Measurements from ENCODE around the gene RPS4Y1.
"Not testable (repeated sequence)": the region's sequence is repeated elsewhere in the genome, so short reads cannot be mapped to it uniquely, and the experiment has no call there.

The RPS4Y1 gene

DNA sequence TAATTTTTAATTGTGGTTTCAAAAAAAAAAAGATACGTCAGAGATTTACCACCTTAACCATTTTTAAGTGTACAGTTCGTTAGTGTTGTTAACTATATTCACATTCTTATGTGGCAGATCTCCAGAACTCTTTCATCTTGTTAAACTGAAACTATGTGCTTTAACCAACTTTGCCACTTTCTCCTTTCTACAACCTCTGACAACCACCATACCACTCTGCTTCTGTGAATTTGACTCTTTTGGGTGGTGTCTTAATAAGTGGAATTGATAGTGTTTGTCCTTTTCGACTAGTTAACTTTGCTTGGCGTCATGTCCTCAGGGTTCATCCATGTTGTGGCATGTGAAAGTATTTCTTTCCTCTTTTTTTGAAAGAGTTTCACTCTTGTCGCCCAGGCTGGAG, 15.7 kb downstream of the RPS4Y1 start:
- H3K4me3 ChIP-seq (ENCODE audit: low read depth, low read length), result no peak overlapping the region
- TF ChIP-seq, protein P1, sequence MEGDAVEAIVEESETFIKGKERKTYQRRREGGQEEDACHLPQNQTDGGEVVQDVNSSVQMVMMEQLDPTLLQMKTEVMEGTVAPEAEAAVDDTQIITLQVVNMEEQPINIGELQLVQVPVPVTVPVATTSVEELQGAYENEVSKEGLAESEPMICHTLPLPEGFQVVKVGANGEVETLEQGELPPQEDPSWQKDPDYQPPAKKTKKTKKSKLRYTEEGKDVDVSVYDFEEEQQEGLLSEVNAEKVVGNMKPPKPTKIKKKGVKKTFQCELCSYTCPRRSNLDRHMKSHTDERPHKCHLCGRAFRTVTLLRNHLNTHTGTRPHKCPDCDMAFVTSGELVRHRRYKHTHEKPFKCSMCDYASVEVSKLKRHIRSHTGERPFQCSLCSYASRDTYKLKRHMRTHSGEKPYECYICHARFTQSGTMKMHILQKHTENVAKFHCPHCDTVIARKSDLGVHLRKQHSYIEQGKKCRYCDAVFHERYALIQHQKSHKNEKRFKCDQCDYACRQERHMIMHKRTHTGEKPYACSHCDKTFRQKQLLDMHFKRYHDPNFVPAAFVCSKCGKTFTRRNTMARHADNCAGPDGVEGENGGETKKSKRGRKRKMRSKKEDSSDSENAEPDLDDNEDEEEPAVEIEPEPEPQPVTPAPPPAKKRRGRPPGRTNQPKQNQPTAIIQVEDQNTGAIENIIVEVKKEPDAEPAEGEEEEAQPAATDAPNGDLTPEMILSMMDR (IDR thresholded peaks at IDR 0.05; ENCODE audit: low read depth, low read length), result no peak

DNA sequence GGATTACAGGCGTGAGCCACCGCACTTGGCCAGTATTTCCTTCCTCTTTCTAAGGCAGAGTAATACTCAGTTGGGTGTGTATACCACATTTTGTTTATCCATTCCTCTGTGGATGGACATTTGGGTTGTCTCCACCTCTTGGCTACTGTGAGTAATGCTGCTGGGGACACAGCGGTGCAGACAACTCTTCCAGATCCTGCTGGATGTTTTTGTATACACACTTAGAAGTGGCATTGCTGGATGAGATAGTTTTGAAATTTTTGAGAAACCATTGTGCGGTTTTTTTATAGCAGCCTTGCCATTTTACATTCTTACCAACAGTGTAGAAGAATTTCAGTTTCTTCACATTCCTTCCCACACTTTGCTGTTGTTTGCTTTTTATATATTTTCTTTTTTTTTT, 16.3 kb downstream of the RPS4Y1 start:
- TF ChIP-seq, protein P1 (IDR thresholded peaks at IDR 0.05; ENCODE audit: low read depth, low read length), result no peak
- no peak overlapping the region for H3K4me3 ChIP-seq (ENCODE audit: low read depth, low read length)

DNA sequence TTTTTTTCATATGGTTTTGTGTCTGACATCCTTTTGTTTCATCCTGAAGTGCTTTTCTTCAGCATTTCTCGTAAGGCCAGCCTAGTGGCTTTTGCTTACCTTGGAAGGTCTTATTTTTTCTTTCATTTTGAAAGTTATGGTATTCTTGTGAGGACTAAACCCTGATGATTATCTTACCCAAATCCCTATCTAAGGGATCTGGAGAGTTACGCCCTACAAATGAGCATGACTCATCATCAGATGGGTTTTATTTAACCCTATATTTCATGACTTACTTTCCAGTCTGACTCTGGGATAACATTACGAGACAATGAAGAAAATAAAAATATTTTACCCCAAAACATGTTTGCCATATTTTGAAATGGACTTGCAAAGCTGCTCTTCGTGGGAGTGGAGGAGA, 18.4 kb downstream of the RPS4Y1 start:
- H3K4me3 ChIP-seq (ENCODE audit: low read depth, low read length), result no peak overlapping the region
- TF ChIP-seq, protein P1 (IDR thresholded peaks at IDR 0.05; ENCODE audit: low read depth, low read length), result no peak

DNA sequence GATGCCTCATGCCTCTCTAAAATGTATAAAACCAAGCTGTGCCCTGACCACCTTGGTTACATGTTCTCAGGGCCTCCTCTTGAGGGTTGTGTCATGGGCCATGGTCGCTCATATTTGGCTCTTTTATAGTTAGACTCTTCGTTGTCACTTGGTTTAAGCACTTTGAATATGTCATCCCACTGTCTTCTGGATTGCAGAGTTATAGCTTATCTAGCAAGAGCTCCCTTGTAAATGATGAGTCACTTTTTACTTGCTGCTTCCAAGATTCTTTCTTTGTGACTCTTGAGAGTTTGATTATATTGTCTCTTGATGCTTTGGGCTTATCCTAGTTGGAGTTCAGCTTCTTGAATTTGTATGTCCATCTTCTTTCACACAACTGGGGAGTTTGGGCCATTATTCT, 19.1 kb downstream of the RPS4Y1 start:
- TF ChIP-seq, protein P1 (IDR thresholded peaks at IDR 0.05; ENCODE audit: low read depth, low read length), result no peak
- no peak overlapping the region for H3K4me3 ChIP-seq (ENCODE audit: low read depth, low read length)

DNA sequence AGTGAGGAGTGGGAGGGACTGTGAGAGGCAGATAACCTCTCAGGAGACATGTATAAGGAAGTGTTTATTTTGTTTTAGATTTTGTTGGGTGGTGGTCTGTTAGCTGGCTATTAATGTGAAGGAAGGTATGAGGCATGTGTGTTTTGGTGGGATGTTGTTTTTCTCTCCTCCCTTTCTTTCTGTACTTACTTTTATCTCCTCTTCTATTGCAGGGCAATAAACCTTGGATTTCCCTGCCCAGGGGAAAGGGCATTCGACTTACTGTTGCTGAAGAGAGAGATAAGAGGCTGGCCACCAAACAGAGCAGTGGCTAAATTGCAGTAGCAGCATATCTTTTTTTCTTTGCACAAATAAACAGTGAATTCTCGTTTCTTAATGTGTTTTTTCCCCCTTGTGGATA, 25.2 kb downstream of the RPS4Y1 start:
- TF ChIP-seq, protein P1 (IDR thresholded peaks at IDR 0.05; ENCODE audit: low read depth, low read length), result no peak
- no peak overlapping the region for H3K4me3 ChIP-seq (ENCODE audit: low read depth, low read length)

DNA sequence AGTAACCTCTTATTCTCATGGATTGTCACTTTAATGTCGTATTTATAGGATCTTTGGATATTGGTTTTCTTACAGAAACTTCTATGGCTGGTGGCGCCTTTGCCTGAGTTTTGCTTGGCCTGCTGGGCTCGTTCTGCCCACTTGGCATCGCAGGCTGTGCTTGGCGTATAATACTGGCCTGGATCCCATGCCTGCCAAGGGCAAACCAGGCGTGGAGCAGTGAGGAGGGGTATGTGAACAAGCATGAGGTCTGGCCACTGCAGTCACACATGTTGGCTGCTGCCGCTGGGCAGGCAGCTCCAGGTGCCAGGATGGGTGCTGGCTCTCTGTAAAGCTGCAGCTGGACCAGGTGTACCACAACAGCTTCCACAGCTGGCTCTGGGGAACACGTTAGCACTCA, 26.1 kb downstream of the RPS4Y1 start:
- TF ChIP-seq, protein P1 (IDR thresholded peaks at IDR 0.05; ENCODE audit: low read depth, low read length), result no peak
- no peak overlapping the region for H3K4me3 ChIP-seq (ENCODE audit: low read depth, low read length)

DNA sequence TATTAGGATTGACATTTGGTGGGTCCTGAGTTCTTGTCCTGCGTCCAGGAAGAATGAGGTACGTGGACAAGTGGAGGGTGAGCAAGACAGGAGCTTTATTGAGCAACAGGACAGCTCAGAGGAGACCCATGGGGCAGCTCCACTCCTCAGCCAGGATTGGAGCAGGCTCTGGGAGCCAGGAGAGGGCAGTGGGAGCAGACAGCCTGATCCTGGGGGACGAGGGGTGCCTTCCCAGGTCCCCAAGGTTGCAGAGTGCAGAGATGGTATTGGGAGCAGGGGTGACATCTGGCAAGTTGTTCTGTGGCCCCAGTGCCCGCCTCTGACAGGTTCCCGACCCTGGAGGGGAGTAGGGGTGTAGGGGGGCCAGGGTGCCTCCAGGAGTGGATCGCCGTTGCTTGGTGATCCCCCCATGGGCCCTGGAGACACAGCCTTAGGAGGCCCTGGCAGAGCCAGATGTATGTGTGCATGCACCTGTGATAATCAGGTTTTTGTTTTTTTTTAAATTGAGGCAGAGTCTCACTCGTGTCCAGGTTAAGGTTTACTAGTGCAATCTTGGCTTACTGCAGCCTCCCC, 26.7 kb downstream of the RPS4Y1 start:
- no peak overlapping the region for H3K4me3 ChIP-seq (ENCODE audit: low read depth, low read length)
- TF ChIP-seq, protein P1 (IDR thresholded peaks at IDR 0.05; ENCODE audit: low read depth, low read length), result no peak

DNA sequence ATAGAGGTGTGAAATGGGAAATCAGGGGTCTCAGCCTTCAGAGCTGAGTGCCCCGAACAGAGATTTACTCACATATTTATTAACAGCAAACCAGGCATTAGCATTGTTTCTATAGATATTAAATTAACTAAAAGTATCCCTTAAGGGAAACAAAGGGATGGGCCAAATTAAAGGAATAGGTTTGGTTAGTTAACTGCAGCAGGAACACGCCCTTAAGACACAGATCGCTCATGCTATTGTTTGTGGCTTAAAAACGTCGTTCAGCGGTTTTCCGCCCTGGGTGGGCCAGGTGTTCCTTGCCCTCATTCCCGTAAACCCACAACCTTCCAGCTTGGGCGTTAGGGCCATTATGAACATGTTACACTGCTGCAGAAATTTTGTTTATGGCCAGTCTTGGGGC, 30.8 kb downstream of the RPS4Y1 start:
- not testable (repeated sequence) for H3K4me3 ChIP-seq (ENCODE audit: low read depth, low read length)

Data from WI38 (cell line).